ENCODE results near the gene PKMYT1. TPM values are rescaled to one million over a fixed set of nuclear protein-coding genes. Genes with fewer than 3 reads are reported as not detected.

The PKMYT1 gene
- total RNA-seq, 1 experiment from 2014 or later = 105 TPM

DNA sequence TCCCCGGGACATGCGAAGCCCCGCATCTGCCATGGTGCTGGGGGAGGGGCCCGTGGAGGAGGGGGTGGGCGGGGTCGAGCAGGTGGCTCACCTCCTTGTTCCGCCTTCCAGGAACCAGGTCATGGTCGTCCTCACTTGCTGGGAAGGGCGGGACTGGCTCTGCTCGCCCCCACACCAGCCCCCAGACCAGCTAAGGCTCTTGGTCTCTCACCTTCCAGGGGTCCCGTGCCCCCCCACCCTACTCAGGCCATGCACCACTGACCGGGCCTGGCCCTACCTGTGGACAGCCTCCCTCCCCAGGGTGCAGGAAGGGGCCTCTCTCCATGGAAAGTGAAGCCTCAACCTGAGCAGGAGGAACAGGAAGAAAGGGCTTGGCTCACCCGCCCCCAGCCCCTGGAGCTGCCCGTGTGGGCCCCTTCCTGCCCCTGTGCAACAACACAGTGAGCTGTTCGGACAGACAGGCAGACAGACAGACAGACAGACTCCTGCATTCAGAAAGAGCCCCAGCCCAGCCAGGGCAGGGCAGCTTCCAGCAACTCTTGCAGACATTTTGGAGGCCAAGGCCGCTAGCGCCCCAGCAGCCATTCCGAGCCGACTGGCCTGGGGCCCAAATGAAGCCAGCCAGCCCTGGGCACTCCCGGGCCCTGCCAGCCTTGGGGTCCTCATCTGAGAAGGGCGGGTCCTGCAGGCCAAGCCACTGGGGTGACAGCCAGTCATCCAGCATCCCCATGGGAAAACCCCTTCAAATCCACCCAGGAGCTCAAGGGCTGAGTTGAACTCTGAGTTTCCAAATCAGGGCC, 24.3 kb downstream of the PKMYT1 start:
- no peaks in the 10 kb centered on the region for H4K20me1 ChIP-seq (ENCODE audit: insufficient read depth)
- POLR2A ChIA-PET (ENCODE audit: unreplicated experiment) = no interaction called here
- intact Hi-C loops (cut with micrococcal nuclease; ENCODE audit: unreplicated experiment) = no loop called here
- no peak for TF ChIP-seq EZH2 (IDR thresholded peaks at IDR 0.05; ENCODE audit: low read depth)
- TF ChIP-seq CTCF (conservative IDR thresholded peaks at IDR 0.05) = no peak
- H3K27me3 ChIP-seq (ENCODE audit: insufficient read depth, low read depth) = no peaks in the 10 kb centered on the region
- H3K27ac ChIP-seq = no peak overlapping the region
- H3K4me3 ChIP-seq = no peak overlapping the region
- BruUV-seq (replicated peaks) = no TSS peak
- H3K4me1 ChIP-seq (replicated peaks; ENCODE audit: insufficient read depth) = no peaks in the 10 kb centered on the region
- CTCF ChIA-PET = no interaction called here
- H3F3A ChIP-seq (ENCODE audit: insufficient read depth, low read depth) = 0 out of 2 replicates have a peak, but pooled peaks cover 7% of the 10 kb centered on the region
- no peaks in the 10 kb centered on the region for H3K9me3 ChIP-seq (ENCODE audit: insufficient read depth, low read depth)
- H3K4me2 ChIP-seq = no peak overlapping the region
- no peak overlapping the region for H2AFZ ChIP-seq
- H3K79me2 ChIP-seq (ENCODE audit: low read depth) = no peaks in the 10 kb centered on the region
- no peaks in the 10 kb centered on the region for H3K36me3 ChIP-seq (ENCODE audit: low read depth)
- no peaks in the 10 kb centered on the region for H3K9me2 ChIP-seq (ENCODE audit: insufficient read depth)
- DNase-seq = no peak

DNA sequence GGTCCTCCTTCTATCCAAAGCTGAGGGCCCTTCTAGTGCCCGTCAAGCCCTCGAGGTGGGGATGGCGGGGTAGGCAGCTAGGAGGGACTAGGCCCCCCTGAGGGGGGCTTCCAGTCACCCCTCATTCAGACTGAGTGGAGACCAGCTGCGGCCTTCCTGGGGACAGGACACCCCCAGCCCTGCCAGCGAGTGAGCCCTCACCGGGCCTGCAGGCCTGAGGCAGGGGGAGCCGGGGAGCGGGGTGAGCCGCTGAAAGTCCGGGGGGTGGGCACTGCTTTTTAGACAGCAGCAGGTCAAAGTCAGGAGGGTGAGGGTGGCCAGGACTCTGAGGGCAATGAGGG, 24.8 kb downstream of the PKMYT1 start:
- POLR2A ChIA-PET (ENCODE audit: unreplicated experiment) = no interaction called here
- Histone ChIP-seq H3K27me3 (ENCODE audit: insufficient read depth, low read depth) (no peaks in the 10 kb centered on the region), H3K36me3 (ENCODE audit: low read depth) (no peaks in the 10 kb centered on the region), H3K9me2 (ENCODE audit: insufficient read depth) (no peaks in the 10 kb centered on the region), H3F3A (ENCODE audit: insufficient read depth, low read depth) (0 out of 2 replicates have a peak, but pooled peaks cover 7% of the 10 kb centered on the region), H4K20me1 (ENCODE audit: insufficient read depth) (no peaks in the 10 kb centered on the region), H3K4me2 (no peak overlapping the region), H3K79me2 (ENCODE audit: low read depth) (no peaks in the 10 kb centered on the region), H3K4me1 (replicated peaks; ENCODE audit: insufficient read depth) (no peaks in the 10 kb centered on the region), H3K27ac (no peak overlapping the region), H2AFZ (no peak overlapping the region), H3K9me3 (ENCODE audit: insufficient read depth, low read depth) (no peaks in the 10 kb centered on the region), H3K4me3 (no peak overlapping the region)
- no peak for TF ChIP-seq EZH2 (IDR thresholded peaks at IDR 0.05; ENCODE audit: low read depth)
- TF ChIP-seq CTCF (conservative IDR thresholded peaks at IDR 0.05) = no peak
- no TSS peak for BruUV-seq (replicated peaks)
- no peak for DNase-seq
- CTCF ChIA-PET = no interaction called here
- intact Hi-C loops (cut with micrococcal nuclease; ENCODE audit: unreplicated experiment) = no loop called here

DNA sequence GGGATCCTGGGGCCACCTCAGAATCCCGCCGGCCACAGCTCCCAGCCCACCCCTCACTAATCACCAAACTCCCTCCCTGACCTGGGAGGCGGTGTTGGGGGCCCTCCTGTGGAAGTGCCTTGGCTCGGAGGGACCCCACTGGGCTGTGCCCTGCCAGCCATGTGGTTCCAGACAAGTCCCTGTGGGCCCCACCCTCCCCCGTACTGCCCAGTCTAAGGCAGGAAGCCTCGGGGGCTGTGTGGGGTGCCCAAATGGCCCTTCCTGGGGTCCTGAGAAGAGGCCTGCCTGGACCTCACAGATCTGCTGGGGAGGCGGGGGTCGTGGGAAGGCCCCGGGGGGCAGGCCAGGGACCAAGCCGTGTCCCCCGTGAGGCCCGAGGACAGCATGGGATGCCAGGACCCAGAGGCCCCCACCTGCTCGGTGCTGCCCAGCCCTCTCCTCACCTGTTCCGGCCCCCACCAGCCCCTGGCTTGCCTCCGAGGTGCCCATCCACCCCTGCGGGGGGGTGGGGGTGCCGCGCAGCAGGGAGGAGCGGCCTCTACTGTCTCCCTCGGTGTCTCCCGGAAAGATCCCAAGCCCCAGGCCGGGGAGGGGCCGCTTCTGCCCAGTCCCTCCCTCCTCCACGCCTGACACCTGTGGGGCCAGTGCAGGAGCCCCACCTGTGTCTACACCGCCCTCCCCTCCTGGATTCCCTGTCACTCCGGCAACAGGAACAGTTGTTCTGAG, 25.4 kb downstream of the PKMYT1 start:
- H3K9me2 ChIP-seq (ENCODE audit: insufficient read depth) = no peaks in the 10 kb centered on the region
- no peak overlapping the region for H3K4me2 ChIP-seq
- no TSS peak for BruUV-seq (replicated peaks)
- H3K27me3 ChIP-seq (ENCODE audit: insufficient read depth, low read depth) = no peaks in the 10 kb centered on the region
- H3K4me1 ChIP-seq (replicated peaks; ENCODE audit: insufficient read depth) = no peaks in the 10 kb centered on the region
- TF ChIP-seq CTCF (conservative IDR thresholded peaks at IDR 0.05) = no peak
- no peak overlapping the region for H3K27ac ChIP-seq
- no peak overlapping the region for H3K4me3 ChIP-seq
- no peak for DNase-seq
- H3K9me3 ChIP-seq (ENCODE audit: insufficient read depth, low read depth) = no peaks in the 10 kb centered on the region
- no peaks in the 10 kb centered on the region for H3K79me2 ChIP-seq (ENCODE audit: low read depth)
- H4K20me1 ChIP-seq (ENCODE audit: insufficient read depth) = no peaks in the 10 kb centered on the region
- intact Hi-C loops (cut with micrococcal nuclease; ENCODE audit: unreplicated experiment) = no loop called here
- H3F3A ChIP-seq (ENCODE audit: insufficient read depth, low read depth) = 0 out of 2 replicates have a peak, but pooled peaks cover 7% of the 10 kb centered on the region
- H2AFZ ChIP-seq = no peak overlapping the region
- no peaks in the 10 kb centered on the region for H3K36me3 ChIP-seq (ENCODE audit: low read depth)
- POLR2A ChIA-PET (ENCODE audit: unreplicated experiment) = no interaction called here
- CTCF ChIA-PET = no interaction called here
